HG03039 (cell line): Measurements from ENCODE around the gene OR4M1.
"Not testable (repeated sequence)": the region's sequence is repeated elsewhere in the genome, so short reads cannot be mapped to it uniquely, and the experiment has no call there.

Experiments
- ATAC-seq: cut with Tn5 transposase; IDR thresholded peaks from one replicate; pipeline ENCODE4 v1.9.1; 2021; ENCODE audit warnings: mild to moderate bottlenecking, moderate library complexity; ENCODE audit not compliant: unreplicated experiment

Gene OR4M1

GRCh38 chr14:19773204-19773603 is at the start of gene OR4M1:
Gene OR4M1, plus strand, starts transcription at chr14:19773504. Its CDS starts 6,819 bp downstream, at chr14:19780323.
- ATAC-seq = not testable (repeated sequence)

GRCh38 chr14:19729359-19729758 is 43.9 kb upstream of the OR4M1 start:
- ATAC-seq = no peak

- ATAC-seq = no peak
Observed at GRCh38 chr14:19729763-19730162, 43.5 kb upstream of the OR4M1 start.

- not testable (repeated sequence) for ATAC-seq
Observed at GRCh38 chr14:19733893-19734292, 39.4 kb upstream of the OR4M1 start.

GRCh38 chr14:19743256-19743655 is 30.0 kb upstream of the OR4M1 start, which contains the start of gene OR4Q3:
Gene OR4Q3, plus strand, starts transcription at chr14:19743571.
- ATAC-seq = no peak

GRCh38 chr14:19752316-19752715 is 21.0 kb upstream of the OR4M1 start:
- not testable (repeated sequence) for ATAC-seq

GRCh38 chr14:19754172-19754571 is 19.1 kb upstream of the OR4M1 start:
- ATAC-seq = no peak

GRCh38 chr14:19771491-19771890 is 1.8 kb upstream of the OR4M1 start:
- ATAC-seq = not testable (repeated sequence)

GRCh38 chr14:19771895-19772430 is 1.3 kb upstream of the OR4M1 start:
- ATAC-seq = no peak

- ATAC-seq = not testable (repeated sequence)
Observed at GRCh38 chr14:19772454-19772853, 850 bp upstream of the OR4M1 start.

GRCh38 chr14:19775587-19775986 is 2.3 kb downstream of the OR4M1 start:
- no peak for ATAC-seq

- not testable (repeated sequence) for ATAC-seq
Observed at GRCh38 chr14:19785848-19786247, 12.5 kb downstream of the OR4M1 start.

- not testable (repeated sequence) for ATAC-seq
Observed at GRCh38 chr14:19787318-19787717, 14.0 kb downstream of the OR4M1 start.

- not testable (repeated sequence) for ATAC-seq
Observed at GRCh38 chr14:19788150-19788549, 14.8 kb downstream of the OR4M1 start.

GRCh38 chr14:19796520-19797108 is 23.3 kb downstream of the OR4M1 start:
- not testable (repeated sequence) for ATAC-seq

- no peak for ATAC-seq
Observed at GRCh38 chr14:19799880-19800279, 26.6 kb downstream of the OR4M1 start.

- no peak for ATAC-seq
Observed at GRCh38 chr14:19800282-19801117, 27.2 kb downstream of the OR4M1 start.

GRCh38 chr14:19801118-19801464 is 27.8 kb downstream of the OR4M1 start:
- ATAC-seq = no peak

GRCh38 chr14:19803470-19803869 is 30.2 kb downstream of the OR4M1 start, which contains the start of gene OR4N2:
Gene OR4N2, plus strand, starts transcription at chr14:19803770. Its CDS starts 23,679 bp downstream, at chr14:19827449.
- not testable (repeated sequence) for ATAC-seq

GRCh38 chr14:19813171-19813920 is 40.0 kb downstream of the OR4M1 start:
- not testable (repeated sequence) for ATAC-seq

- not testable (repeated sequence) for ATAC-seq
Observed at GRCh38 chr14:19819879-19820278, 46.6 kb downstream of the OR4M1 start.
